Mammary epithelial cell (primary cell): ENCODE data around the gene BNC2.

ENCODE experiments used
- CTCF ChIP-seq, 2 donors: IDR thresholded peaks in 1 of 2; conservative IDR thresholded peaks in 1 of 2; 2 replicates each; pipeline ENCODE4 v1.5.1; 2011 to 2012; ENCODE audit warnings: inconsistent platforms in 2 of 2, low read length in 2 of 2, mild to moderate bottlenecking in 2 of 2, control low read depth in 1 of 2, low read depth in 1 of 2; ENCODE audit not compliant: insufficient read depth in 1 of 2; ENCODE audit errors: extremely low read depth in 1 of 2
- EZH2 ChIP-seq: IDR thresholded peaks from 2 replicates; pipeline ENCODE4 v1.6.1; 2012; ENCODE audit warnings: low read length, inconsistent platforms, borderline replicate concordance

- no peak for TF ChIP-seq CTCF (conservative IDR thresholded peaks at IDR 0.05 in 1 of 2, IDR thresholded peaks at IDR 0.05 in 1 of 2; ENCODE audit: extremely low read depth in 1 of 2, insufficient read depth in 1 of 2, low read depth in 1 of 2, low read length in 2 of 2)
- TF ChIP-seq EZH2: no peak
These were observed 451.7 kb downstream of the BNC2 start for GRCh38 chr9:16418721-16419120.
